Measurements from ENCODE around the gene SH3PXD2B. TPM values are rescaled to one million over a fixed set of nuclear protein-coding genes. Genes with fewer than 3 reads are reported as not detected.

Gene SH3PXD2B
- total RNA-seq, 6 experiments from 2014 or later, result 2.5 to 6.8 (median 5.2) TPM

- H3K27me3 ChIP-seq, result no peaks in the 10 kb centered on the region
- no peak overlapping the region for H3K4me3 ChIP-seq
- DNase-seq (no peak), ATAC-seq (no peak)
- H3K4me1 ChIP-seq, result no peaks in the 10 kb centered on the region
- 91% methylated on average over 3 of the region's 3 CpGs for WGBS (ENCODE audit: insufficient coverage, low coverage, low lambda C conversion rate, missing lambda C conversion rate)
- H3K9me3 ChIP-seq, result no peaks in the 10 kb centered on the region
- no peak for TF ChIP-seq CTCF (IDR thresholded peaks at IDR 0.05)
- TF ChIP-seq POLR2A (IDR thresholded peaks at IDR 0.05), result no peak
- H3K36me3 ChIP-seq, result peaks cover 0 to 2% (median 0%) of the 10 kb centered on the region in 4 donors
- H3K27ac ChIP-seq, result no peak overlapping the region
- intact Hi-C loops (cut with DNase I), result no loop called here
Observed at GRCh38 chr5:172396220-172396619, 58.1 kb downstream of the SH3PXD2B start.

GRCh38 chr5:172395483-172395882 lies 58.8 kb downstream of the SH3PXD2B start:
- peaks cover 0 to 3% (median 0%) of the 10 kb centered on the region in 4 donors for H3K36me3 ChIP-seq
- H3K27ac ChIP-seq, result no peak overlapping the region
- no peaks in the 10 kb centered on the region for H3K4me1 ChIP-seq
- ATAC-seq, result no peak
- H3K27me3 ChIP-seq, result no peaks in the 10 kb centered on the region
- 70% methylated on average over 5 of the region's 5 CpGs for WGBS (ENCODE audit: insufficient coverage, low coverage, low lambda C conversion rate, missing lambda C conversion rate)
- no peak overlapping the region for H3K4me3 ChIP-seq
- TF ChIP-seq POLR2A (IDR thresholded peaks at IDR 0.05), result no peak
- no peak for TF ChIP-seq CTCF (IDR thresholded peaks at IDR 0.05)
- intact Hi-C loops (cut with DNase I), result no loop called here
- DNase-seq, result no peak
- H3K9me3 ChIP-seq, result no peaks in the 10 kb centered on the region

- DNase-seq, result no peak
- Histone ChIP-seq H3K9me3 (no peaks in the 10 kb centered on the region), H3K4me3 (no peak overlapping the region), H3K27ac (no peak overlapping the region), H3K36me3 (peaks cover 0 to 3% (median 0%) of the 10 kb centered on the region in 4 donors), H3K27me3 (no peaks in the 10 kb centered on the region), H3K4me1 (no peaks in the 10 kb centered on the region)
- TF ChIP-seq POLR2A (IDR thresholded peaks at IDR 0.05), result no peak
- TF ChIP-seq CTCF (IDR thresholded peaks at IDR 0.05), result no peak
- ATAC-seq, result no peak
- WGBS (ENCODE audit: insufficient coverage, low coverage, low lambda C conversion rate, missing lambda C conversion rate), result 94% methylated on average over 2 of the region's 2 CpGs
- intact Hi-C loops (cut with DNase I), result no loop called here
Observed at GRCh38 chr5:172389578-172390112, 64.7 kb downstream of the SH3PXD2B start.

GRCh38 chr5:172388246-172388733 lies 66.0 kb downstream of the SH3PXD2B start:
- Histone ChIP-seq H3K9me3 (no peaks in the 10 kb centered on the region), H3K27ac (no peak overlapping the region), H3K4me3 (no peak overlapping the region), H3K36me3 (peaks cover 0 to 3% (median 0%) of the 10 kb centered on the region in 4 donors), H3K4me1 (peaks cover 0 to 4% (median 0%) of the 10 kb centered on the region in 4 donors), H3K27me3 (no peaks in the 10 kb centered on the region)
- TF ChIP-seq POLR2A (IDR thresholded peaks at IDR 0.05), result no peak
- no peak for TF ChIP-seq CTCF (IDR thresholded peaks at IDR 0.05)
- intact Hi-C loops (cut with DNase I), result no loop called here
- DNase-seq (no peak), ATAC-seq (no peak)
- 73% methylated on average over 2 of the region's 2 CpGs for WGBS (ENCODE audit: insufficient coverage, low coverage, low lambda C conversion rate, missing lambda C conversion rate)

Data from right lobe of liver (tissue), 6 donors.